ENCODE data around the gene CALML4.

GRCh38 chr15:68188647-68189046 is 16.5 kb downstream of the CALML4 start:
- no peak for TF ChIP-seq CTCF (IDR thresholded peaks at IDR 0.05)
- no peak for TF ChIP-seq POLR2A (IDR thresholded peaks at IDR 0.05)
